GM21576 (cell line): Measurements from ENCODE around the gene CELF4.
"Not testable (repeated sequence)": the region's sequence is repeated elsewhere in the genome, so short reads cannot be mapped to it uniquely, and the experiment has no call there.

Experiments
- ATAC-seq: cut with Tn5 transposase; IDR thresholded peaks from one replicate; pipeline ENCODE4 v1.9.1; 2021; ENCODE audit warnings: mild to moderate bottlenecking, moderate library complexity; ENCODE audit not compliant: unreplicated experiment

CELF4 gene

DNA sequence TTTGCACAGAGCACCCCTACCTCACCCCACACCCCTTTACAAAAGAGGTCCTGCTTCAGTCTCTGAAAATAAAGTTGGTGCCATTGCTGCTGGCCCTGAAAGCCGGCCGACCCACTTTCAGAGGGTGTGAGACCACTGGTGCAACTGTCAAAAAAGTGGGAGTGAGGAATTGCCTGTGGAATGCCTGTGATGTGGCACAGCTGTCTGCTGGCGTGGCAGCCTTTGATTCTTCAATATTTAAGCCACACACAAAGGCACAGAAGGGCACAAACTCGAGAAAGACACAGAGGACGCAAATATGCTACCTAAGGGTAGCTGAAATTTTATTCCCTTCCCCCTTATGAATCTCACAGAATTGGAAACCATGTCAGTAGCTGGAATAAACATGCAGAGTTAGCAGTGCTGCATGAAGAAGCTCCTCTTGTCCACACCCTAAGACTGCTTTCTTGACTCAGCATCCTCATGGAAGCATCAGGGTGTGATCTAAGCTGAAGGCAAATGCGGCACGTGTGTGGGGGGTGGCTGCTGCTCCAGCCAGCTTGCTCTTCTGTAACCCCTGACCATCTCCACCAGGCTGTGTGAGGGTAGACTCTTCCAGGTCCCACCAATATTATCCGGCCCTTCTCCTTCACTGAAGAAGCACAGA lies 92.3 kb downstream of the CELF4 start:
- ATAC-seq, result no peak

GRCh38 chr18:37471637-37472036 lies 94.0 kb downstream of the CELF4 start:
- no peak for ATAC-seq

DNA sequence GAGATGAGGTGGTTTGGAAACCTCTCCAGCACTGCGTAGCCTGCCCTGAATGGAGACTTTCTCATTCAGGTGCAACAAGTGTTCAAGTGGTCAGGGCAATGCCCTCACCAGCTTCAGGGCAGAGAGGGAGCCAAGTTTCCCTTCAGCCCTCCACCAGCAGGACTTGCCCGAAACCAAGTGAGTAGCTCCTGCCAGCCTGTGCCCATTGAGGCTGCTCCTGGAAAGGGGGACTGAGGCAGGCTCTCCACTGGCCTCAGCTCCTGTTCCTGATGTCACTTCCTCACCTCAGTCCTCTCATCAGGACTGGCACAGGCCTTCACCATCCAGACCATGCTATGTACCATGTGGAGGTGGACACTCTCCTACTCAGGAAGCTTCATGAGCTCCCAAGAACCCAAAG lies 94.6 kb downstream of the CELF4 start:
- ATAC-seq, result no peak

GRCh38 chr18:37467002-37467662 lies 98.5 kb downstream of the CELF4 start:
- ATAC-seq, result no peak

DNA sequence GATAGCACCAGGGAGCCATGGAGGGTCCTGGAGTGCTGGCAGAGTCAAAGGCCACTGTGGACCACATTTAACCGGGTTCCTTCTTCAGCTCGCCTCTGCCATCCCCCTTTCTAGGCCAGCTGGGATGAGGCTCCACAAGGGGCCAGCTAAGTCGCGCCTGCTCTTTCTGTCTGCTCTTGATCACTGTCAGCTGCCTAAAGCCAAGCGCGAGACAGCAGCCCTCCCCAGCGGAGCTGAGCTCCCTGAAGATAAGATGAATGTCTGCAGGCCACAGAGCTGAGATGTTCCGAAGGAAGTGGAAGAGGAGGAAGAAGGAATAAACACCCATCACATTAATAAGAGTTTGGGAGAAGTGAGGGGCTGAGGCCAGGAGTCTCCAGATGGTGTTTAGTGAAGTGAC lies 99.6 kb downstream of the CELF4 start:
- ATAC-seq, result no peak

DNA sequence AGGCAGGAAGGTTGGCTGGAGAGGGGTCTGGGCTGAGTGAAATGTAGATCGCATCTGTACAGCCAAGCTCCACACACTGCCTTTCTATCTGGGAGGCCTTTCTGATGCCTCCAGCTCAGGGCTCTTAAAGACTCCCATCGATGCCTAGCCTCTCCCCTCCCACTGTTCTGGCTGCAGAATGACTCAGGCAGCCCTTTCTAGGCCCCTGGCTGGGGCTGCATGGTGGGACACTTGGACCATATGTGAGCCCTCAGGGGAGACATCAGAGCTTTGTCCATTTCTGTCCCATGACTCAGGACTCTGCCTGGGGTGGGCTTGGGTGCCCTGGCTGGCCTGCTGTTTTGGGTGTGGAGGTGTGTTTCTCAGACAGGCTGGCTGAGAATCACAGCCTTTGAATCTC lies 101.3 kb downstream of the CELF4 start:
- no peak for ATAC-seq

DNA sequence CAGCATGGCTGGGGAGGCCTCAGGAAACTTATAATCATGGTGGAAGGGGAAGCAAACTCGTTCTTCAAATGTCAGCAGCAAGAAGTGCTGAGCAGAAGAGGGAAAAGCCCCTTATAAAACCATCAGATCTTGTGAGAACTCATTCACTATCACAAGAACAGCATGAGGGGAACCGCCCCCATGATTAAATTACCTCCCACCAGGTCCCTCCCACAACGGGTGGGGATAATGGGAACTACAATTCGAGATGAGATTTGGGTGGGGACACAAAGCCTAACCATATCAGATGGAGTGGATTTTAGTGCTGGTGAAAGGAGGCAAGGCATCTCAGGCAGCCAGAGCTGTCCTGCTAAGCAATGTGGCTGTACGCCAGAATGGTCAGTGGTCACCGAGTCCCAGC lies 104.3 kb downstream of the CELF4 start:
- not testable (repeated sequence) for ATAC-seq

DNA sequence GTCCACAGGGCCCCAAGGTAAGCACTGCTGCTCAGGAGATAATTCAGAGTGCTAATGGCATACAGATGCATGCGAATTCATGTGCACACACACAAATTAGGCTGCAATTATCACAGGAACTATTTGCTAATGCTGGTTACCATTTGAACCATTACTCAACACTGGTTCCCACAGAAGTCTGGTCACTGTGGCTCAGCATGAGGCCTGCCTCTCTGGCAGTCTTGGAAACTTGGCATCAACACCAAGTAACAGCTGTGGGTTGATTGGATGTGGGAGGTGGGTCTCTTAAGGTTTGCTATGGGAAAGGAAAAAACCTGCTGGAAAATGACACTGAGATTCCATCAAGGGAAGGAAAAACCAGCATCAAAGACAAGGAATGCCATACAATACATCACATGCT lies 105.0 kb downstream of the CELF4 start:
- no peak for ATAC-seq

- no peak for ATAC-seq
These were observed 106.9 kb downstream of the CELF4 start for GRCh38 chr18:37458697-37459096.

- no peak for ATAC-seq
These were observed 107.8 kb downstream of the CELF4 start for GRCh38 chr18:37457753-37458152.

DNA sequence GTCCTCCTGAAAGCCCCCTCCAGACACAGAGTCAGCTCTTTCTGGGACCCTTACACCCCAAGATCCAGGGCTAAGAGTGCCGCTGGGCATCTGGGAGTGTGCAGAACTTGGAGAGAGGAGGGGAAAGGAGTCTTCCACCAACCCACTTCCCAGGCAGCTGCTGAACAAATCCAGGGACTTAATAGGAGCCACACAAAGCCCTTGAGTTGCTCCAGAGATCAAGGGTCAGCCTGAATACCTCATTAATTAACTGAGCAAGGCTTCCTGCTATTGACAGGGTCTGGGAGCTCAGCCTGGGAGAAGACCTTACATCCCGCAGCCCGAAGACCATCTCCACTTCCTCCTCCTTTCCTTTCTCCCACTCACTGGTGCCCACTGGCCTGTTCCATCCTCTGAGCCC lies 108.3 kb downstream of the CELF4 start:
- ATAC-seq, result no peak

GRCh38 chr18:37456873-37457272 lies 108.7 kb downstream of the CELF4 start:
- no peak for ATAC-seq

DNA sequence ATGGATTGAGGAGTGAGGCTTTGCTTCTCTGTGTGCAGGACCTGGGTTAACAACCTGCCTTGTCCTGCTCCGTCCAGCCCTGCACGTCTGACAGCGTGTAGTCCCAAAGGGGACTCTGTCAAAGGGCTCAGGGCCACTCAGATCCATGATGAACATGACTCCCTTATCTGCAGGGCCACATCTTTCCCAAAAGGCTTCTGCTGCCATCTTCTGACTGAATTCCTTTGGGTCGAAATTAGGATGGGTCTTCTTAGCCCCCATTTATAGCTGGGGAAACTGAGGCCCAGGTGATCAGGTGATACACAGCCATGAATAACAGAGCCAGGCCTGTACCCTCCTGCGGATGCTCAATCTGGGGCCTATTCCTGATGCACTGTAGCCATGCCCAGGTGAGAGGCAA lies 109.2 kb downstream of the CELF4 start:
- ATAC-seq, result no peak

DNA sequence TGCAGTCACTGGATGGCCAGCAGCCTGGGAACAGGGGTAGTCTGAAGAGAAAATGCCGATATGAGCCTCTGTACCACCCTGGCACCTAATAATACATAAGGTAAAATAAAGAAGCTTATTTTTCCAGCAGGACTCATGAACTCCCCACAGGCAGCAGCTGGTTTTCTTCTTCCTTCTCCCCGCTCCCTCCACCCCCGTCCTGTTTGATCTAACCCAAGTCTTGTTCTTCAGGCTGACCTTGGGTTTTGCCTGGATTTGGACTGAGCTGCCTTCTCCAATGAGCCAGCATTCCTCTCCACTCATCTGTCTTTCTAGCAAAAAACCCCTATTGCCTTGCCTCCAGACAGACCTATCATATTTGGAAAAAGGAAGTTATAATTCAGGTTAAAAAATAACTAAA lies 111.8 kb downstream of the CELF4 start:
- no peak for ATAC-seq

- no peak for ATAC-seq
These were observed 112.8 kb downstream of the CELF4 start for GRCh38 chr18:37452682-37453385.

DNA sequence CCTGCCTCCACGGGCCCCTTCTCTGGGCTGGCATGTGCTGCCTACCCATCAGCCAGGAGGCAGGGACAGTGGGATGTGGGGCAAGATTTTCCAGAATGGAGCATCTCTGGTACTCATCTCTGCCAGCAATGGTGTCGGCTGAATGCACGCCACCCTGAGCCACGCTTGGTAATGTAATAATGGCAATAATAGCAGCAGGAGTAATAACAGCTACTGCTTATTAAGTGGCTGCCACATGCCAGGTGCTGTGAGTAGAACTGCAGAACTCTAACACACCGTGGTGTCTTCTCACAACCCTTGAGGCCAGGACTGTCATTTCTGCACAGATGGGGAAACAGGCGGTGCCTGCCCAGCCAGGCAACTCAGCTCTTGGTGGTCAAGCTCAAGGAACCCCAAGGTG lies 113.6 kb downstream of the CELF4 start:
- no peak for ATAC-seq

DNA sequence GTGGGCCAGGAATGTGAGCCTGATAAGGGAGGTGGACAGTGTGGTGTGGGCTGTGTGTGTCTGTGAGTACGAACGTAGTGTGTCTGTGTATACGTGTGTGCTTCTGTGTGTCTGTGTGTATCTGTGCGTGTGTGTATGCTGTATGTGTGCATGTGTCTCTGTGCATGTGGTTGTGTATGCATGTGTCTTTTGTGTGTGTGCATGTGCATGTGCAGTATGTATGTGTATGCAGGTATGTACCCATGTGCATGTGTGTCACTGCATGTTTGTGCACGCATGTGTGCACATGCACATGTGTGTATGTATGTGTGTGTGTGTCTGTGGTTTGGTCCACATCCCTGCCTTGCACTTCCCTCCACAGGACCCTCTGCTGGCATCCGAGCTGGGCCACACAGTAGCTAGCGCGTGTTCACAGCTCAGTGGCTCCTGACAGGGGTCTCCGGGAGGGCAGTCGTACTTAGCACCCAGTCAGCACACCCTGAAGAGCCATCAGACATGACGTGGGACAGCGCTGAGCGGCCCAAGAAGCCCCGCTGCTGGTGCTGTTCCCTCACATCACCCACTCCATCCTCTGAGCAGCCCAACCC lies 114.3 kb downstream of the CELF4 start:
- no peak for ATAC-seq

GRCh38 chr18:37450434-37451132 lies 115.0 kb downstream of the CELF4 start:
- ATAC-seq, result no peak

DNA sequence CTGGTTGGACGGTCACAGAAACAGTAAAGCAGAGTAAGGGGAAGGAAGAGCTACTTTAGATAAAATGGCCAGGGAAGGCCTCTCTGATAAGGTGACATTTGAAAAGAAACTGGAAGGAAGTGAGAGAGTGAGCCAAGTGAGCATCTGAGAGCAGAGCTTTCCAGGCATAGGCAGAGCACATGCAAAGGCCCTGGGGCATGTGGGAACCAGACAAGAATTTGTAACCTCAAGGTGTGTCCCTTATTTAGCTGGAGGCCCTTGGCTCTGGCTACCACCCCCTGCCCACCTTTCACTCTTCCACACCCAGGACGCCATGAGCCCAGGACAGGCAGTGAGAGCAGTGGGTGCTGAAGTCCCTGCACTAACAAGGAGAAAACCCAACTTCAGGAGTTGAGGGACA lies 116.0 kb downstream of the CELF4 start:
- ATAC-seq, result no peak

DNA sequence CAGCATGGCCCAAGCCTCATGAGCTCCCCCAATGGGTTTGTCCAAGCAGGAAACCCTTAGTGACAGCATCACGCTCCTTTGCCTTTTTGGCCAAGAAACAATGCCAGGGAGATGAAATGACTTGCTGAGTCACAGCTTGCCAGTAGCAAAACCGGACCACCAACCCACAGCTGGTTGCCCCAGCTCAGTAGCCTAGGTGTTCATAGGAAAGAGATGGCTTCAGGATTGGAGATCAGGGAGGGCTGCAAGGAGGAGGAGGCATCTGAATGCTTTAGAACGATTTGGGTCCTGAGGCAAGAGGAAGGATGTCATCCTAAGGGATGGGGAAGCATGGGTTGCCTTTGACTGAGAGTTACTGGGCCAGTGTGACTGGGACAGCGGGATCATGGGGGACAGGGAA lies 116.7 kb downstream of the CELF4 start:
- no peak for ATAC-seq
